Activated CD4-positive, CD25-positive, alpha-beta regulatory T cell treated with anti-CD3 and anti-CD28 coated beads, Interleukin-2, amount 50 U/mL, for 16 hours (primary cell): ENCODE measurements around the gene THRB.

Experiments
- DNase-seq: peaks from one replicate; pipeline ENCODE4 v3.0.0-alpha.2; 2020; ENCODE audit warnings: low read depth, low spot score

THRB gene

GRCh38 chr3:24352893-24353553, 141.6 kb downstream of the THRB start:
- no peak for DNase-seq

GRCh38 chr3:24351779-24352469, 142.7 kb downstream of the THRB start:
- no peak for DNase-seq

GRCh38 chr3:24349367-24350019, 145.2 kb downstream of the THRB start:
- no peak for DNase-seq

GRCh38 chr3:24348348-24348747, 146.3 kb downstream of the THRB start:
- no peak for DNase-seq

GRCh38 chr3:24344784-24345439, 149.7 kb downstream of the THRB start:
- no peak for DNase-seq

- no peak for DNase-seq
Measured at GRCh38 chr3:24343084-24343783, 151.4 kb downstream of the THRB start.

GRCh38 chr3:24342275-24342674, 152.4 kb downstream of the THRB start:
- no peak for DNase-seq

- no peak for DNase-seq
Measured at GRCh38 chr3:24341668-24342067, 153.0 kb downstream of the THRB start.

- no peak for DNase-seq
Measured at GRCh38 chr3:24340966-24341365, 153.7 kb downstream of the THRB start.

GRCh38 chr3:24340161-24340560, 154.5 kb downstream of the THRB start:
- DNase-seq, result no peak

- DNase-seq, result no peak
Measured at GRCh38 chr3:24339266-24339825, 155.3 kb downstream of the THRB start.

- no peak for DNase-seq
Measured at GRCh38 chr3:24338409-24339130, 156.1 kb downstream of the THRB start.

GRCh38 chr3:24336101-24336500, 158.5 kb downstream of the THRB start:
- DNase-seq, result no peak

- no peak for DNase-seq
Measured at GRCh38 chr3:24332092-24332491, 162.6 kb downstream of the THRB start.

- no peak for DNase-seq
Measured at GRCh38 chr3:24323272-24323671, 171.4 kb downstream of the THRB start.

- no peak for DNase-seq
Measured at GRCh38 chr3:24320601-24321000, 174.0 kb downstream of the THRB start.

GRCh38 chr3:24318677-24319287, 175.9 kb downstream of the THRB start:
- no peak for DNase-seq

- DNase-seq, result no peak
Measured at GRCh38 chr3:24316887-24317383, 177.7 kb downstream of the THRB start.

- no peak for DNase-seq
Measured at GRCh38 chr3:24315971-24316370, 178.7 kb downstream of the THRB start.

- DNase-seq, result no peak
Measured at GRCh38 chr3:24315356-24315755, 179.3 kb downstream of the THRB start.
